GM12864 (cell line): Measurements from ENCODE around the gene CRIP1.

Experiments
- DNase-seq: peaks from one replicate; pipeline ENCODE4 v3.0.0-alpha.2; 2011; ENCODE audit warnings: low read depth
- H3K4me3 ChIP-seq: 2 replicates; pipeline ENCODE4 v1.5.1; 2011; ENCODE audit warnings: mild to moderate bottlenecking, low read depth, low read length, control low read depth
- TF ChIP-seq, protein P1 (sequence below): IDR thresholded peaks from 2 replicates; pipeline ENCODE4 v1.5.1; 2011; ENCODE audit warnings: low read depth, mild to moderate bottlenecking, moderate library complexity, low read length, control low read depth, inconsistent platforms; ENCODE audit errors: missing control alignments

CRIP1 gene

DNA sequence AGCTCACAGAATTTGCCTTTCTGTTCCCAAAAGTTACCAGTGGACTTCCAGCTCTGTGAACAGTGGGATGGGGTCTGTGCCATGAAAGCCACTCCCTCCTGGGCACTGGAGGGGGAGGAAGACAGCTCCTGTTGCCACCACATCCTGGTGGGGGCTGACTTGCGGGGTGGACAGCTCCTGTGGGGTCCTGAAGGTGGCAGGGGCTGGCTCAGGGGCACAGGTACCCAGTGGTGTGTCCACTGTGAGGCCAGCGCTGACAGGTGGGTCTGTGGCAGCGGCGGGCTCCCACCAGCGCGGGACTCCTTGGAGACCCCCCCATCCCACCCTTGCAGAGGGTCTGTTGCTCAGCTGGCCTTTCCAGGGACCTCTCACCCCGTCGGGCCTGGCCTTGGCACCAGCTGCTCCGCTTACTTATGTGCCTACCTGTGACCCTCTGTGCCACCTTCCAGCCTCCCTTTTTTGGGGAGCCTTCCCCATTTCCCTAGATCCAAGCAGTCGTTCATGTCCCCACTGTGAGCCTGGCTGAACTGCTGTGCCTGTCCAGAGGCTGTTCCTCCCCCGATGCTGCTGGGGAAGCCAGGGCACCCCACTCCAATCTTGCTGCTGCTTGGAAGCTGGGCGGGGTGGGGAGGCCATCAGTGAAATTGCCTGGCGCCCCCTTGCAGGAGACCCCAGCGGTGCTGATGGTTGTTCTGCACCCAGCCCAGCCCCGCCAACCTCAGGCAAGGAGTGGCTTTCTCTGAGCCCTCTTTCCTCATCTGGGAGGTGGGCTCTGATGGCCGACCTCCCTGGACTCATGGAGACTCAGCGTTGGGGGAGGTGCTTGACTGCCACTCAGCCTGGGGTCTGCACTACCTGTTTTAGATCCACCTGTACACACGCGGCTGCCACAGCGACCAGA, 6.5 kb downstream of the CRIP1 start:
- no peak for DNase-seq
- TF ChIP-seq, protein P1, sequence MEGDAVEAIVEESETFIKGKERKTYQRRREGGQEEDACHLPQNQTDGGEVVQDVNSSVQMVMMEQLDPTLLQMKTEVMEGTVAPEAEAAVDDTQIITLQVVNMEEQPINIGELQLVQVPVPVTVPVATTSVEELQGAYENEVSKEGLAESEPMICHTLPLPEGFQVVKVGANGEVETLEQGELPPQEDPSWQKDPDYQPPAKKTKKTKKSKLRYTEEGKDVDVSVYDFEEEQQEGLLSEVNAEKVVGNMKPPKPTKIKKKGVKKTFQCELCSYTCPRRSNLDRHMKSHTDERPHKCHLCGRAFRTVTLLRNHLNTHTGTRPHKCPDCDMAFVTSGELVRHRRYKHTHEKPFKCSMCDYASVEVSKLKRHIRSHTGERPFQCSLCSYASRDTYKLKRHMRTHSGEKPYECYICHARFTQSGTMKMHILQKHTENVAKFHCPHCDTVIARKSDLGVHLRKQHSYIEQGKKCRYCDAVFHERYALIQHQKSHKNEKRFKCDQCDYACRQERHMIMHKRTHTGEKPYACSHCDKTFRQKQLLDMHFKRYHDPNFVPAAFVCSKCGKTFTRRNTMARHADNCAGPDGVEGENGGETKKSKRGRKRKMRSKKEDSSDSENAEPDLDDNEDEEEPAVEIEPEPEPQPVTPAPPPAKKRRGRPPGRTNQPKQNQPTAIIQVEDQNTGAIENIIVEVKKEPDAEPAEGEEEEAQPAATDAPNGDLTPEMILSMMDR = no peak
- H3K4me3 ChIP-seq = no peak overlapping the region

- DNase-seq = no peak
- H3K4me3 ChIP-seq = no peak overlapping the region
- TF ChIP-seq, protein P1 = no peak
Observed at GRCh38 chr14:105493921-105494605, 7.4 kb downstream of the CRIP1 start.

- no peak overlapping the region for H3K4me3 ChIP-seq
- no peak for DNase-seq
- TF ChIP-seq, protein P1 = no peak
Observed at GRCh38 chr14:105494606-105494929, 7.9 kb downstream of the CRIP1 start.

- no peak overlapping the region for H3K4me3 ChIP-seq
- TF ChIP-seq, protein P1 = no peak
- no peak for DNase-seq
Observed at GRCh38 chr14:105495101-105495989, 8.7 kb downstream of the CRIP1 start.

DNA sequence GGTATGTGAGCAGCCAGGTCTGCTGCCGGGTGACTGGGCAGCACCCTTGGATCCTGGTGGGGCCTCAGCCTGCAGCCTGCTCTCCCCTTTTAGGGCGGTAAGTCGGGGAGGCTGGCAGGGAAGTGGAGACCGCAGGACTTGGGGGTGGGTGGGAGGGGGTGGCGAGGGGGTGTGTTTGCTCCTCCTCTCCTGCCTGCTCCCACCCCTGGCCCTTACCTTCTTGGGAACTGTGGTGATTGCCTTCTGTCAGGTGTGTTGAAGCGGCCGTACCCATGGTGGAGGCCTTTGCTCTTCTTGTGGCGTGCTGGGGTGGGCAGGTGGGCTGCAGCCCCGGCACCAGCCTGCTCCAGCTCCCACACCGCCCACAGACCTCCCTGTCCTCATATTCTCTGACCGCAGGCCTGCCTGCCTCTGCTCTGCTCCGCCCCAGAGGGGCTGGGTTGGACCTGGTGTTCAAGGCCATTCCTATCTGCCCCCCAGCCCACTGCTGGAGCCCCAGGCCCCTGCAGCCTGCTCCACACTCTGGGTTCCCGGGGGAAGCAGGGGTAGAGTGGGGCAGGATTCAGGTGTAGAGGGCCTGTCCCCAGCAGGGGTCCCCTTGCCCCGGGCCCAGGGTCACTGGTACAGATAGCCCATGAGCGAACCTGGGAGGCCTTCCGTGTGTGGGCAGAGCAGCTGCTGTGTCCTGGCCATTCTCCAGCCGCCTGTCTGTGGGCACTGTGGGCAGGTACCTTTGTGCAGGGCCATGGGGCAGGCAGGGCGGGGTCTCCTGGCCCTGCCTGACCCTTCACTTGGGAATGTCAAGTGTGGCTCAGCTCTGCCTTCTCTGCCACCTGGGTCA, 9.5 kb downstream of the CRIP1 start:
- DNase-seq = no peak
- no peak overlapping the region for H3K4me3 ChIP-seq
- TF ChIP-seq, protein P1 = no peak
